ENCODE results near the gene ADNP2.

The ADNP2 gene

DNA sequence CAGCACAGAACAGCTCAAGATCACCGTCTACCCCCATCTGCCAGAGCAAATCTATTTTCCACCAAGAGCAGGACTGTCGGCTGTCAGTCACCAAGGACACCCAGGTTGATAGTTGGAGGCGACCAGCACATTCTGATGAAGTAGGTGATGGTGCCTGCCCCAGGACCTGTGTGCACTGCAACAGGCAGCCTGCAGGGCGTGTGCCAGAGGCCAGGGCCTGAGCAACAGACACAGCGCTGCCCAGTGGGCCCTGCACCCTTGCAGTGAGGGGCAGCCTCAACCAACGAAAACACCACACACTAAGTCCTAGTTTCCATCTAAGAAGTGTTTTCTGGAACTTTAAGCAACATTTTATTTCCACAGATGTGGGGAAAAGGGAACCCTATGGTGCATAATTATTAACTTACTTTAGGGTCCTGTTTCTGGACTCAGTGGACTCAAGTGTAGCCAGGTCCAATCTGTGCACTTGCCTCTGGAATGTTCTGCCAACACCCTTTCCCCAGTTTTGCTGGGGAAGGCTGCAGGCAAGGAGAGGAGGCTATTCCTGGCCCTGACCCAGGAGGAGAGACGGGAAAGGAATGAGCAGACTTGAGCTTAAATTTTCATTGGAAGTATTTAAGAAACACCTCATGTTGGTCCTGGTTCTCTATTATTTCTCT is 61.5 kb downstream of the ADNP2 start:
- no peak for DNase-seq (ENCODE audit: low read depth in 2 of 2)

DNA sequence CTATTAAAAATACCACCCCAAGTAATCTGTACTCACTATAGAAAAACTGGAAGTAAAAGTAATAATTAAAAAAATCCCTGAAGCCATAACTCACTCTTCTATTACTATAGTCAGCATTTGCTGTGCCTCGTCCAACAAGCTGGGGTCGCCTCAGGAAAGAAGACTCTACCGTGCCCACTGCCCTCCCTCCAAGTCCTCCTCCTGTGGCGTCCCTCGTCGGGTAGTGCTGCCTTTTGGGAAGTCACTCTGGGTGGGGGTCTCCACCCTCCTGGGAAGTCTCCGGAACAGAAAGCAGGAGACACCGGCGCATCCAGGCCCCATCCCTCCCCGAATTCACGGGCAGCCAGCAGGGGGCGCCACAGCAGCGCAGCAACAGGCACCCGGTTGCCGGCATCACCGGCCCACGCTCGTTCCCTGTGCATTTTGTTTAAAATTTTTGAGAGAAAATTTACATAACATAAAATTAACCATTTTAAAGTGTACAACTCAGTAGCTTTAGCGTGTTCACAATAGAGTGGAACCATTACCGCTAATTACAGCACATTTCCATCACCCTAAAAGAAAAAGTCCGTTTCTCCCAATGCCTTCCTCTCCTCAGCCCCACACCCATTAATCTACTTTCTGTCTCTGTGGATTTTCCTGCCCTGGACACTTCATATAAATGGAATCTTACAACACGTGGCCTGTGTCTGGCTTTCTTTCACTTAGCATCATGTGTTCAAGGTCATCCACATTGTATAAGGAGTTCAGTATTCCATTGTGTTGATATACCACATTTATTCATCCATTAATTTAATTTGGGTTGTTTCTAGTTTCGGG is 62.2 kb downstream of the ADNP2 start:
- peak; percentile 44 to 71 for DNase-seq (ENCODE audit: low read depth in 2 of 2)

DNA sequence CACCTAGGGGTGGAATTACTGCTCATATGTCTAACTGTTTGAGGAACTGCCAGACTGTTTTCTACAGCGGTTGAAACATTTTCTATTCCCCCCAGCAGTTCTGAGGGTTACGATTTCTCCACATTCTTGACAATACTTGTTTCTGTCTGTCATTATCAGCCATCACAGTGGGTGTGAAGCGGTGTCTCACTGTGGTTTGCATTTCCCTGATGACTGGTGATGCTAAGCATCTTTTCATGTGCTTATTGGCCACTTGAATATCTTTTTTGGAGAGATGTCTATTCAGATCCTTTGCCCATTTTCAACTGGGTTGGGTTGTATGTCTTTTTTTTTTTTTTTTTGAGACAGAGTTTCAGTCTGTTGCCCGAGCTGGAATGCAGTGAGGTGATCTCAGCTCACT is 63.0 kb downstream of the ADNP2 start:
- no peak for DNase-seq (ENCODE audit: low read depth in 2 of 2)

DNA sequence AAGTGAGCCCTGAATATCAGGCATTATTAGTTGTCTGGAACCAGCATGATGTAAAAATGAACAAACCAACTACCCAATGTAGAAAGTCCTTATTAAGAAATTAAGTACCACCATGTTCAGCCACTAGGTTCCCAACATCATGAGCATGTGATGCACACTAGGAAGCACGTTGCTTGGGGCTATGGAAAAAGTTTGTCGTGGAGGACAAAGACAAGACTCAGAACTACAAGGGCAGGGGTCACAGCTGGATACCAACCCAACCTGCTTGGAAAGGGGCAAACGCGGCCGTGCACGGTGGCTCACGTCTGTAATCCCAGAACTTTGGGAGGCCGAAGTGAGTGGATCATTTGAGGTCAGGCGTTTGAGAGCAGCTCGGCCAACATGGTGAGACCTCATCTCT is 64.0 kb downstream of the ADNP2 start:
- no peak for DNase-seq (ENCODE audit: low read depth in 2 of 2)

DNA sequence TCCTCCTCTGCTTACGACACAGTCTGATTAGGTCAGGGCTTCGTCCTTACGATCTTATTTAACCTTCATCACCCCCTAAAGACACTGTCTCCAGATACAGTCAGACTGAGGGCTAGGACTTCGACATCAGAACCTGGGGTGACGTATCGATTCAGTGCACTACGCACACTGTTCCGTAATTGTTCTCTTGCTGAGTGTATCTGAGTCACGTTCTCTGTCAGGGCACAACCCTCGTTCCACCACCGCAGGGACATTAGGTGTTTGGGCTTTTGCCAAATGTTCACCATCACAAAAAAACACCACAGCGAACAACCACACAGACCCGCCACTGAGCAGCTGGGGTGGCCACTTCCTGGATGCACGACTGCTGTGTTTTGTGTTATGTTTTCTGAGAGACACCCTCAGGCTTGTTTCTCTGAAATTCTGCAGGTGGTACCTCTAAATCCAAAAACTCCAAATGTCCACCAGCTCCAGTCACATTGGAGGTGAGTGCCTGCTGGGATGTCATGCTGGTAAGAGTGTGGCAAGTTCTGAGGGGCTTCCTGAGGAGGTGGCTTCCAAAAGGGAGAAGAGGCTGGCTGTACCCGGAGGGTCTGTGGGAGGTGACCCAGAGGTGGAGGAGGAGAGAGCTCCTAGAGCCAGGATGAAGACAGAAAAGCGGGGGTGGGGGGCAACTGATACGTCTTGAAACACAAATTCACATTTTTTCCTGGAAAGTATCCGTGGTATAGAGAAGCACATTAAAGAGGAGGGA is 66.6 kb downstream of the ADNP2 start:
- no peak for DNase-seq (ENCODE audit: low read depth in 2 of 2)

DNA sequence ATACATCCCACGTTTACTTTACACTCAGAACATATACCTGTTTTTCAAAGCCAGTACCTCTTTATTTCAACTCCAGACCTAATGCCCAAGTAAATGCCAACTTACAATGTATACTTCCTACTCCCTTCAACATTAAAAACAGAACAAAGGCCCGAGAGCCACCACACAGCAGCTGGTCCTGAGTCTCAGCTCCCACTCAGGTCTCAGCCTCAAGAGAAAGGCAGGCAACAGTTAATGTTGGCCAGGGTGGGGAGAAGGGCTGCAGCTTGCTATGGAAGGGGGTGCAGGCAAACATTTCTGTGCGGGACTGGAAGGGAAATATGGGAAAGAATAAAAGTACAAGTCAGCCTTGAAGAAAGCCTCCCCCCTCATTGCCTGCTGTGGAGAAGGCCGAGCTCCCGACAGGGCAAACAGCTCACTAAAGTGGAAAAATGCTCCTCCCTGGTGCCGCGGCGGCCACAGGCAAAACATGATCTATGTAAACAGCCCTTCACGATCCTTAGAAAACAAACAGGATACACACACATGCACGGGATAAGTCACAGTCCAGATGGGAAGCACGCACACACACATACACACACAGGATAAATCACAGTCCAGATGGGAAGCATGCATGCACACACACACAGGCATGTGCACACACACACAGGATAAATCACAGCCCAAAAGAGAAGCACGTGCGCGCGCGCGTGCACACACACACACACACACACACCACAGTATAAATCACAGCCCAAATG is 67.4 kb downstream of the ADNP2 start:
- no peak for DNase-seq (ENCODE audit: low read depth in 2 of 2)

DNA sequence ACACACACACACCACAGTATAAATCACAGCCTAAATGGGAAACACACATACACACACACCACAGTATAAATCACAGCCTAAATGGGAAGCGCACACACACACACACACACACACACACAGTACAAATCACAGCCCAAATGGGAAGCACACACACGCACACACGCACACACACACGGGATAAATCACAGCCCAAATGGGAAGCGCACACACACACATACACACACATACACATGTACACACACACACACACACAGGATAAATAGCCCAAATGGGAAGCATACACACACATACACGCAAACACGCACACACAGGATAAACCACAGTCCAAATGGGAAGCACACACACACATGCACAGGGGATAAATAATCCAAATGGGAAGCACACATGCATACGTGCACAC is 68.1 kb downstream of the ADNP2 start:
- no peak for DNase-seq (ENCODE audit: low read depth in 2 of 2)

DNA sequence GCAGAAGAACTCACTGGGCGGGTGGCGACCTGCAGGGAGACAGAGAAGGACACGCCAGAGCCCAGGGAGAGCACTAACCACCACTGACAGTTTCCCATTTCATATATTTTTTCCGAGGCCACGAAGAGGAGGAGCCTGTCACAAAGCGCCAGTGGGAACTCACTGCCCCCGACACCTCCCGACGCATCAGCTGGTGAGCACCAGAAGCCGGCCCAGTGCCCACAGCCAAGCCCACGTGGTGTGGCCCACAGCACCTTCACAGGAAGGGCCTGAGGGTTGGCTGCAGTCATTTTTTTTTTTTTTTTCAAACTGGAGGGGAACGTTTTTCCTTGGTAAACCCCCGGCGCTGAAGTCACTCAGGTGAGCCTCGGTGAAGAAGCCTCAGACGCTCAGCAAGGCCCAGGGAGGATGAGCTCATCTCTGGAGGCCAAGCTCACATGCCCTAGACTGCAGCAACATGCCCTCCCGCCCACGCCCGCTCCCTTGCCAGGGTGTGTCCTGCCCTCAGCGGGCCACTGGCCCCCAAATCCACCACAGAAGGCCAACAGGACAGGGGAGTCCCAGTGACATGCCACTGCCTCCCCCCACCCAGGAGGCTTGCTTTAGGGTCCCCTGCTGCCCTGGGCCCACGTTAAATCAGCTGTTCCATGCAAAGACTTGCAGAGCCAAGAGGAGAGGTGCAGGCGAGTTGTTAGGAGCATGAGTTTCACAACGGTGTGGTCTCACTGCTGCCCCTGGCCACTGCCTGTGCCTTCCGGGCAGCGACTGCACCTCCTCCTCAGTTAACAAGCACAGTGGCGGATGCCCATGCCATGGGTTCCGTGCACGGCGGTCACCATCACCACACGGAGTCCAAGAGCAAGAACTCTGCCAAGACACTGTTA is 70.1 kb downstream of the ADNP2 start:
- DNase-seq (ENCODE audit: low read depth in 2 of 2), result no peak

DNA sequence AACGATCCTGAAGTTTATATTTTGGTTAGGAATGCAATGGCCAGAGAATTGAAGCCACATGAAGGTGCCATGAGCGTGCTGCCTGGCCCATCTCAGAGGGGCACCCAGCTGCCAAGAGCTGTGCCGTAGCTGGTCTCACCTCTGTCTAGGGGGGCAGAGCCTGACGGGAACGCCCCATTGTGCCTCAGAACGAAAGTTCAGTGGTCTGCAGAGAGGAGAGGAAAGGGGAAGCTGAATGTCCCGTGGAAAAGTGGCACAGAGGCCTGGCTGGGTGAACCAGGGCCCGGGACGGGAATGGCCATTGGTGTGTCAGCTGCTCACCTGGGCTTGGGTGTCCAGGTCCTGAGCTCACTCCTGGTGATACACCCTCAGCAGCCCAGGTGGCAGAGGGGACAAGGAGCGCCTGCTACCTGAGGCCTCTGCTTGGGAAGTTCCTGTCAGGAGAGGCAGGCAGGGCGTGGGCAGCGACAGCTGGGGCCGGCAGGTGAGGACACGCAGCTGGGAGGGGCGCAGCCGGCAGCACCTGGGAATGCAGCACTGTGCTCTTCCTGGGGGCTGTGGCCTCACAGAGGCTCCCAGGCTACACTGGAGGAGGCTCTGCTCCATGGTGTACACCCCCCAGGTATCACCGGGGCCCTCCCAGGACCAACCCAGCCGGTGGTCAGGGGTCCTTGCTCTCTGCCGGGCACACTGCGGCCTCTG is 70.9 kb downstream of the ADNP2 start:
- DNase-seq (ENCODE audit: low read depth in 2 of 2), result no peak

DNA sequence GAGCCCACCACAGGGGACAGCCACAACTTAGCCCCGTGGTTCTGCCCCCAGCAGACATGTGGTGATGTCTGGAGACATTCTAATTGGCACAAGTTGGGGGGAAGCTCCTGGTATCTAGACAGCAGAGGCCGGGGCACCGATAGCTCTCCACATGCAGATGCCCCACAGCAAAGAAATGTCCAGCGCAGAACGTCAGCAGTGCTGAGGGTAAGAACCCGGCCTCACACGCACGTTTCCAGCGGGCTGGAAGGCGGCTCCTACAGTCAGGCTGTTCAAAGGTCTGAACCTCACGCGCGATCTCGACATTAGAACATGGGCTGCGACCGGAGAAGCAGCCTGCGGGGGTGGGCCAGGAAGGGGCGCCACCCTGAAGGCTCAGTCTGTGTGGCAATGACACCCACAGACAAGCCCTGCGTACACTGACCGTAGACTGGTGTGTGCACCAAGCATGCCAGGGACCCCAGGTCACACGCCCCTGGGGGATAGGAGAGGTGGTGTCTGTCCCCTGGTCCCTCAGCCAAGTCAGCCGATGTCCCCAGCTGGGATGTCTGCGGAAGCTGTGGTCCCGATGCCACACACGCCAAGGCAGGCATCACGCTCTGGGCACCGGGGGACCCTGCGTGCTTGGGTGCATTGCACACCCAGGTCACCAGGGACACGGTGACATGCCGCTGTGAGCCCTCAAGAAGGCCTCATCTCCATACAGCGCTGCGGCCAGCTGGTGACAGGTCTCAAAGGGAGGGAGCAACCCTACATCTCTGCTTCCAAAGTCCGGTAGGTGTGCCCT is 71.9 kb downstream of the ADNP2 start:
- no peak for DNase-seq (ENCODE audit: low read depth in 2 of 2)

DNA sequence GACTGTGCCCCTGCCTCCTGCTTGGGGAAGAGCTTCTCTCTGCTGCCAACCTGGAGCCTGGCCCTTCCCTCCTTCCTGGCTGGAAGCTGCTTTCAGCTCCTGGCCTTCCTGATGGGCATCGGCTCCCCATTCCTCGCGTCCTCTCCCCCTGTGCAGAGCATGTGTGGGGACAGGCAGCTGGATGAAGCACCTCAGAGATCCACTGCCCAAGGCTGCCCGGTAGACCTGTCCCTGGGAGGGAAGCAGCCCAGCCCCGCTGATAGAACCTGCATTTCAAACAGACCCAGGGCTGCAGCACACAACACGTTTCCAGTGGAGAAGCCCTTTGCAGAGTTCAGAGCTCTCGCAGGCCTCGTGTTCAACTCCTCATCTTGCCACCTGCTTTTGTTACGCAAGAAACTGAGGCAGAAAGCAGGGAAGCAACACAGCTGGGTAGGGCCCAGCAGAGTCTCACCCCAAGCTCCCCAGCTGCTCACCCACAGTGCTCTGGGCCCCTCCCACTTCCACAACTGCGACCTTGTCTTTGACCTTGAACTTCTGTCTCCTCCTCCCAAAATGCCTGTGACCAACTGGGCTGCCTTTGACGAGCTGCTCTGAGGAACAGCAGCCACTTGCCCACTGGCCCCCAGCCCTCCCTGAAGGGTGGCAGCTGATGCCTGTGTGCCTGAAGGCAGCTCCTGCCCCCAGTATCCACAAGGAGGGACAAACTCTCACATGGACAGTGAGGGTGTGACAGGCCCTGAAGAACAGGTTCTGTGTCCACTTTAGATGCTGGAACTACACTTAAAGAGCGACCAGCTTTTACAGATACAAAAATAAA is 72.8 kb downstream of the ADNP2 start:
- no peak for DNase-seq (ENCODE audit: low read depth in 2 of 2)

DNA sequence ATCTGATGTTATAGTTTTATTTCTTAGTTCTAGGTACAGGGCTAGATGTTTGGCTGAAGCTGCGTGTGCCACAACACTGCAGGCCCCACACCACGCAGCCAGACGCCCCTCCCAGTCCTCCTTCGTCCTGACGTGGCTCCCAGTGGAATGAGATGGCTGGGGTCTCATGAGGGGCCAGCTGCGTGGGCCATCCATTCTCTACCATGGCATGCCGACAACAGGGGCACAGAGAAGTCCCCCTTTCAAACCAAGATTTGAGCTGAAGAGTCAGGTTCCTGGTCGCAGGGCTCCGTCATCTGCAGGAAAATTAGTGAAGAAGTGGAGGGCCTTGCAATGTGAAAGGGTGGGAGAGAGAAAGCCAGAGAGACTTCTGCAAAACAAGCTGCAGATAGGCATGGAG is 73.8 kb downstream of the ADNP2 start:
- DNase-seq (ENCODE audit: low read depth in 2 of 2), result no peak

DNA sequence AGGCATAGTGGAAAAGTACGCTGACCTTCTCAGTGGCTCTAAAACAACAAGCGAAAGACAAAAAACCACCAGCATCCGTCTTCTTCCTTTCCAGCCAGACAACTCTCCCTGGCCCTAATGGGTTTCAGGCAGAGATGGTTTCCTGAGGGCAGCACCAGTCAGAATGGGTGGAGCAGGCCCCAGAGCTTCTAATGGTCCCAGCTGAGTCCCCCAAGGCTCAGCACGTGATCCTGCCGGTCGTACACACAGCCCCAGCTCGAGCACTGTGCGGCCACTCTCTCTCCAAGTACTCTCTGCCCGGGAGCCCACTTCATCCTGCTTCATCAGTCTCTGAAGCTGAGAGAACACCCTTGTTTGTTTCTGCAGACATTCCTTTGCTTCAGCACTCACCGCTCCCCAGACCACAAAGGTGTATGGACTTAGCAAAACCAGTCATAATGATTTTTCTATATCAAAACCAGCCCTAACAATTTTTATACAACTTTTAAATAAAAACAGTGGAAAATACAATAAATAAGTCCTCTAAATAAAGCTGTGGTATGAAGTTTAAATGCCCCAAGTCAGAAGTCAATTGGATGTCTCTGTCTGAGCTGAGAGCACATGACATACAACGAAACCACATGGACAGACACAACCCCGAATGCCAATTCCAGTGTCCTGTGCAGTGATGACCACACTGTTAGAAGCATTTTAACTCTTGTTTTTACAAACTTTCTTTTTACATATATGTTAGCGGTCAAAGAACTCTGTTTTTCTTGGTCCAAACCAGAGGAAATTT is 74.4 kb downstream of the ADNP2 start:
- no peak for DNase-seq (ENCODE audit: low read depth in 2 of 2)

DNA sequence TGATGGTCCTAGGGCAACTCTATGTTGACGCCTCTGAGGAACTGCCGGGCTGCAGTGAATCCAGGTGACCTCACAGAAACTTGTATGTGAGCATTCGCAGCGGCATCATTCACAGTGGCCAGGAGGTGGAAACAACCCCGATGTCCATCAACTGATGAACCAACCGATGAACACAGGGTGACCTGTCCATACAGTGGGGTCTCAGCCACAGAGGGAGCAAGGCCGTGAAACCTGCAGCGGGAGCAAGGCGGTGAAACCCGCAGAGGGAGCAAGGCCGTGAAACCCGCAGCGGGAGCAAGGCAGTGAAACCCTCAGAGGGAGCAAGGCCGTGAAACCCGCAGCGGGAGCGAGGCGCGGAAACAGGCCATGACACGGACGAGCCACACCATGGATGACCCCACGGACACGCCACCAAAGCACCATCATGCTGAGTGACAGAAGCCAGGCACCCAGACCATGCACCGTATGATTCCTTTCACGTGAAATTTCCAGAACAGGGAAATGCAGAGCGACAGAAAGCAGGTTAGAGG is 75.2 kb downstream of the ADNP2 start:
- no peak for DNase-seq (ENCODE audit: low read depth in 2 of 2)

DNA sequence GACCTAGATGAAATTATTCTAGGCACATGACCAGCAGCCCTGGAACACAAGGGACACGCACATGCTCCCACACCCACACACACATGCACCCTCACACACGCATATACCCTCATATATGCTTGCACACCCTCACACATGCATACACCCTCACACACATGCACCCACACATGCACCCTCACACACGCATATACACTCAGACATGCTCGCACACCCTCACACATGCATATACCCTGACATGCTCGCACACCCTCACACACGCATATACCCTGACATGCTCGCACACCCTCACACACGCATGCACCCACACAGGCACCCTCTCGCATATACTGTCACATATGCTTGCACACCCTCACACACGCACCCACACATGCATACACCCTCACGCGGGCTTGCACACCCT is 76.5 kb downstream of the ADNP2 start:
- no peak for DNase-seq (ENCODE audit: low read depth in 2 of 2)

DNA sequence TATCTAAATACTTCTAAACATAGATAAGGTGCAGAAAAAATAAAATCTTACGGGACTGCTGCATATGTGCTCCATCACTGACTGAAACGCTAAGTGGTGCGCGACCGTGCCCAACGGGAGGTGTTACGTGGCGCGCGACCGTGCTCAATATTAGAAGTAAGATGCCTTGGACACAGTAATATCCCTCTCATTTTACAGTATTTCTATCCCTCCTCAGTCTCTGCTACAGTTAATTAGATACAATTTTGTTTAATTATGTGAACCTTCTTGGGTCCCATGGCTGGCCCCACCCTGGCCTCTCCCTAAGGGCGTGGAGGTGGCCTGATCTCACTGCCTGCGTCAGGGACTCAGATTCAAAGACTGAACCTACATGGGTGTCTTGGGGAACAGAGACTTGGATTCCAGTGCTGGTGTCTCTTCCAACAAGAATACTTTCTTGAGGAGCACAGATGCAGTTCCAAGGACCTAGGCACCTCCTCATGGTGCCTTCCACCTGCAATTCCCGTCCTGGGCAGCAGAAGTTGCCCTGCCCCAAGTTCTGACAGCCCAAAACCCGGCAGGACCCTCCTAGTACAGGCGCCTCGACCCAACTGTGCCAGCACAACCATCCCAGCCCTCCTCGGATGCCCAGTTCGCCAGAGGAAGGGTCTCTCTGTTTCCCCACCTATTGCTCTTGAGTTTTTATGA is 79.0 kb downstream of the ADNP2 start:
- DNase-seq (ENCODE audit: low read depth in 2 of 2), result no peak
